Vagina (tissue), 2 donors: Measurements from ENCODE around the gene SERPINA9. TPM values are rescaled to one million over a fixed set of nuclear protein-coding genes. Genes with fewer than 3 reads are reported as not detected.

Experiments
- DNase-seq, 2 donors: peaks; one replicate each; pipeline ENCODE4 v3.0.0-alpha.2; 2017; ENCODE audit errors: extremely low spot score in 2 of 2
- H3K27ac ChIP-seq: fragments of 200-600 bp; sonication (generic); one replicate; pipeline ENCODE4 v1.5.1; 2019
- H3K27me3 ChIP-seq: fragments of 200-600 bp; sonication (generic); one replicate; pipeline ENCODE4 v1.5.1; 2019
- H3K36me3 ChIP-seq, 2 donors: fragments of 200-600 bp; sonication (generic); one replicate each; pipeline ENCODE4 v1.5.1; 2017 to 2019
- H3K4me1 ChIP-seq: fragments of 200-600 bp; sonication (generic); one replicate; pipeline ENCODE4 v1.5.1; 2019
- H3K4me3 ChIP-seq, 2 donors: fragments of 200-600 bp; sonication (generic); 1 replicate in 1 of 2; 2 replicates in 1 of 2; pipeline ENCODE4 v1.5.1; 2016 to 2019
- H3K9me3 ChIP-seq: fragments of 200-600 bp; sonication (generic); one replicate; pipeline ENCODE4 v1.5.1; 2019
- POLR2A ChIP-seq, 2 donors: fragments of 450-650 bp; IDR thresholded peaks; one replicate each; pipeline ENCODE4 v1.6.1; 2017; ENCODE audit warnings: antibody characterized with exemption in 2 of 2, mild to moderate bottlenecking in 2 of 2, moderate library complexity in 2 of 2
- POLR2AphosphoS5 ChIP-seq, 2 donors: sonication (generic); formaldehyde crosslinking; IDR thresholded peaks; one replicate each; pipeline ENCODE4 v1.9.0; 2017; ENCODE audit warnings: antibody characterized with exemption in 2 of 2, mild to moderate bottlenecking in 2 of 2, low read depth in 1 of 2; ENCODE audit not compliant: insufficient read depth in 1 of 2
- intact Hi-C: fragments of 100-400 bp; cut with DNase I; formaldehyde crosslinking; loops from one replicate; pipeline ENCODE4 v1.15.1; 2023
- total RNA-seq: library from RNA; depleted of rRNA; stranded (reverse); fragments of >200 nt; gene quantifications from one replicate; pipeline ENCODE4 v1.2.3, GENCODE V29; 2016
- TF ChIP-seq, protein P1 (sequence below), 3 experiments: fragments of 450-650 bp in 2 of 3; fragments of 200-600 bp in 1 of 3; sonication (generic) in 1 of 3; IDR thresholded peaks; one replicate each; pipeline ENCODE4 v1.5.1; 2017 to 2019; ENCODE audit warnings: antibody characterized with exemption in 3 of 3, mild to moderate bottlenecking in 2 of 3, moderate library complexity in 2 of 3

SERPINA9 gene
- total RNA-seq, 1 donor from 2014 or later: 2.0 TPM

DNA sequence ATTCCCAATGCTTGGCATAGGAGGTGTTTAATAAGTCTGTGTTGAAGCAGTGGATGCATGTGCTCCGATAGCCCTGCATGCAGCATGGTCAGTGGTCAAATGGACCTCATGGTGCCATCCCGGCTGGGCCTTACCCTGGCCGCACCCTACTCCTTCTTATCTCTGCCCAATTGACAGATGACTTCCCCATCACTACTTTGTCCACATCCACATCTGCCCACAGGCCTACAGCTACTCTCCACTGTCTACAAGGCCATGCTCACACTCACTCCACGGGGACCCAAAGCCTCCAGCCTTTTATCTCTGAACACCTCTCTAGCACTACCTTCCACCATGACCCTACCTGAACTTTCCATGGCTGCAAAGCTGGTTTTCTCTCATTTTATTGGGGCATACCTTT is 34.9 kb downstream of the SERPINA9 start:
- Histone ChIP-seq H3K36me3 (no peaks in the 10 kb centered on the region), H3K4me1 (no peaks in the 10 kb centered on the region), H3K27ac (no peak overlapping the region), H3K9me3 (no peaks in the 10 kb centered on the region), H3K4me3 (no peak overlapping the region), H3K27me3 (no peaks in the 10 kb centered on the region)
- TF ChIP-seq POLR2AphosphoS5 (IDR thresholded peaks at IDR 0.05; ENCODE audit: insufficient read depth in 1 of 2, low read depth in 1 of 2) (no peak), POLR2A (IDR thresholded peaks at IDR 0.05) (no peak)
- intact Hi-C loops: no loop called here
- DNase-seq: peak; percentile 58 to 61

DNA sequence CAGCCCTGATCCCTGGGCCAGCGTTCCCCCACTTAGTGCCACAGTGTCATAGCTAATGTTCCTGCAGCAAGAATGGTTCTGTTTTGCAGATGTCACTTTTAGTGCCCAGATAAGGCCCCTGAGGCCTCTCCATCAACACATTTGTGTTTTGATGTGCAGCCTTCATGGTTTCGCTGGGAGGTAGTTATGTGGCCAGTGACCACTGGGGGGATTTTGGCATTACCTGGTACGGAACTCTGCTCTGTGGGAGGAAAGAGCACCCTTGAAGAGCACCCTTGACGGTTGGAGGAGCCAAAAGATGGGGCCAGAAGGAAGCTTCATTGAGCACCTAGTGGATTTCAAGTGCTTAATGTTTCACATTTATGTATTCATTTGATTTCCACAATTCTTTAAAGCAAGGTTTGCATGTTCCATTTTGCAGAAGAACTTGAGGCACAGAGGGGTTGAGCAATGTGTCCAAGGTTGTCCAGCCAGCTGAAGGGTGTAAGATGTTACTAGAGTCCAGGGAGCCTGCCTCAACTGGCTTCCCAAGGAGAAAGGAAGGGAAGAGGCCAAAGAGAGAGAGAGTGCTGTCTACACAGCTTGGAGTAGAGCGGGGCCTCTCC is 36.4 kb downstream of the SERPINA9 start:
- no peaks in the 10 kb centered on the region for H3K9me3 ChIP-seq
- DNase-seq: peak; percentile 27 to 43
- no peak overlapping the region for H3K4me3 ChIP-seq
- intact Hi-C loops: no loop called here
- TF ChIP-seq, protein P1, sequence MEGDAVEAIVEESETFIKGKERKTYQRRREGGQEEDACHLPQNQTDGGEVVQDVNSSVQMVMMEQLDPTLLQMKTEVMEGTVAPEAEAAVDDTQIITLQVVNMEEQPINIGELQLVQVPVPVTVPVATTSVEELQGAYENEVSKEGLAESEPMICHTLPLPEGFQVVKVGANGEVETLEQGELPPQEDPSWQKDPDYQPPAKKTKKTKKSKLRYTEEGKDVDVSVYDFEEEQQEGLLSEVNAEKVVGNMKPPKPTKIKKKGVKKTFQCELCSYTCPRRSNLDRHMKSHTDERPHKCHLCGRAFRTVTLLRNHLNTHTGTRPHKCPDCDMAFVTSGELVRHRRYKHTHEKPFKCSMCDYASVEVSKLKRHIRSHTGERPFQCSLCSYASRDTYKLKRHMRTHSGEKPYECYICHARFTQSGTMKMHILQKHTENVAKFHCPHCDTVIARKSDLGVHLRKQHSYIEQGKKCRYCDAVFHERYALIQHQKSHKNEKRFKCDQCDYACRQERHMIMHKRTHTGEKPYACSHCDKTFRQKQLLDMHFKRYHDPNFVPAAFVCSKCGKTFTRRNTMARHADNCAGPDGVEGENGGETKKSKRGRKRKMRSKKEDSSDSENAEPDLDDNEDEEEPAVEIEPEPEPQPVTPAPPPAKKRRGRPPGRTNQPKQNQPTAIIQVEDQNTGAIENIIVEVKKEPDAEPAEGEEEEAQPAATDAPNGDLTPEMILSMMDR (IDR thresholded peaks at IDR 0.05): no peak
- no peak for TF ChIP-seq POLR2A (IDR thresholded peaks at IDR 0.05)
- no peak for TF ChIP-seq POLR2AphosphoS5 (IDR thresholded peaks at IDR 0.05; ENCODE audit: insufficient read depth in 1 of 2, low read depth in 1 of 2)
- no peak overlapping the region for H3K27ac ChIP-seq
- no peaks in the 10 kb centered on the region for H3K4me1 ChIP-seq
- H3K36me3 ChIP-seq: no peaks in the 10 kb centered on the region
- H3K27me3 ChIP-seq: no peaks in the 10 kb centered on the region

DNA sequence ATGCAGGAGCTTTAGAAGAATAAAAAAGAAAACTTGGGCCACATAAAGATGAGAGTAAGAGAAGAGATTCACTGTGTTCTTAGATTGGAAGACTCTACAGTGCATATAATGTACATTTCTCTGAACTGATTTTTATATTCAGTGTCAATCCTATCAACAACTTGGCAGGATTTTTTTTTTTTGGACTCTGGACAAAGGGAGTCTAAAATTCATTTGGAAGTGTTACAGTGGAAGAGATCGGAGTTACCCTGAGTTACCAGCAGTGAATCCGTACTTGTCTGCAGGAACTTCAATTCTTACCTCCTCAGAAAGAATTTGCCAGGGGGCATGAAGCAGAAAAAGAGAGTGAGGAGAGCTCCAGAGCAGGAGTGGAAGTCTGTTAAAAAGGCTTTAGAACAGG is 47.4 kb downstream of the SERPINA9 start:
- intact Hi-C loops: no loop called here
- Histone ChIP-seq H3K9me3 (no peaks in the 10 kb centered on the region), H3K4me3 (no peak overlapping the region), H3K27ac (no peak overlapping the region), H3K4me1 (no peaks in the 10 kb centered on the region), H3K27me3 (no peaks in the 10 kb centered on the region), H3K36me3 (no peaks in the 10 kb centered on the region)
- TF ChIP-seq POLR2A (IDR thresholded peaks at IDR 0.05) (no peak), POLR2AphosphoS5 (IDR thresholded peaks at IDR 0.05; ENCODE audit: insufficient read depth in 1 of 2, low read depth in 1 of 2) (no peak)
- TF ChIP-seq, protein P1 (IDR thresholded peaks at IDR 0.05): no peak
- no peak for DNase-seq

DNA sequence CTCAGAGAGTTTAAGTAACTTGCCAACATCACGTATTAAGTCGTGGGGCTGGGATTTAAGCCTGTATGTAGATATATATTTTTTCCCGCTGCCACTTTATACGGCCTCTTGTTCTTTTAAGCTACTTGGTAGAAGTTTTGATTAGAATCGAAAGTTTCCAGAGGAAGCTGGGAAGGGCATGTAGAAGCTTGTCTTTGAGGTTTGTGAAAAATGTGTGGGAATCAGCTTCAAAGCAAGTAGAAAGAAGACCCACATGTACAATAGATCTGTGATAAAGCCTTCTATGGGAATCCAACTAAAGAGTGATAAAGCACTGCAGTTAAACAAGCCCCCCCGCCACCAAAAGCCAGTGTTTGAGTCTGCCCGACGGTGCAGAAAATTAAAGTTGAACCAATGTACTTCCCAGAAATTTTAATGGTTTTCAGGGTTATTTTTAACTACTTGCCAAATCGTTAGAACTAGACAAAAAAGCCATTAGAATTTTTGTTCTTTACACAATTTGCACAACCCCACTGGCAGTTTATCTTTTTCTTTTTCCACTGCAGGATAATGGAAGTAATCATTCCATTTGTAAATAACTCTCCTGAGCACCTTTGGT is 48.9 kb downstream of the SERPINA9 start:
- Histone ChIP-seq H3K27me3 (no peaks in the 10 kb centered on the region), H3K36me3 (no peaks in the 10 kb centered on the region), H3K4me1 (no peaks in the 10 kb centered on the region), H3K9me3 (no peaks in the 10 kb centered on the region), H3K4me3 (no peak overlapping the region), H3K27ac (no peak overlapping the region)
- peak in 1 of 2 donors; percentile 10 for DNase-seq
- no peak for TF ChIP-seq POLR2A (IDR thresholded peaks at IDR 0.05)
- TF ChIP-seq, protein P1 (IDR thresholded peaks at IDR 0.05): no peak
- no peak for TF ChIP-seq POLR2AphosphoS5 (IDR thresholded peaks at IDR 0.05; ENCODE audit: insufficient read depth in 1 of 2, low read depth in 1 of 2)
- intact Hi-C loops: no loop called here

DNA sequence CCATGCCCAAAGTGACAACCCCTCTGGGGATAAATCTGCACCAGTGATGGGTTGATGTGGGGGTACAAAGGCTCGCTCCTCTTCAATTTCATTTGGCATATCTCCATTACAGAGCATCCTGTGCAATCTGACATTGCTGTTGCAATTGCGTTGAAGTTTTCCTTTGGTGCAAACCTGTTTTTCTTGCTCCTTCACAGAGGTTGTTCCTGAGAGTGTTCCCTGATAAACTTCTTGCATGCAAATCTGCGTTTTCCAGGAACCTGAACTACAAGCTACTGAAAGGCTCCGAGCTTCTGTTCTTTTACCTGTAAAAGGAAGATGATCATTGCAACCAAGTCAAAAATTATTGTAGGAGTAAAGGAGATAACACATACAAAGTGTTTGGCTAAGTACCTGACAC is 49.5 kb downstream of the SERPINA9 start:
- Histone ChIP-seq H3K27ac (no peak overlapping the region), H3K4me1 (no peaks in the 10 kb centered on the region), H3K4me3 (no peak overlapping the region), H3K9me3 (no peaks in the 10 kb centered on the region), H3K36me3 (no peaks in the 10 kb centered on the region), H3K27me3 (no peaks in the 10 kb centered on the region)
- DNase-seq: peak; percentile 6 to 55
- intact Hi-C loops: no loop called here
- TF ChIP-seq, protein P1 (IDR thresholded peaks at IDR 0.05): no peak
- TF ChIP-seq POLR2AphosphoS5 (IDR thresholded peaks at IDR 0.05; ENCODE audit: insufficient read depth in 1 of 2, low read depth in 1 of 2) (no peak), POLR2A (IDR thresholded peaks at IDR 0.05) (no peak)
